HG03354 (cell line): ENCODE results near the gene NDP.
"Not testable (repeated sequence)": the region's sequence is repeated elsewhere in the genome, so short reads cannot be mapped to it uniquely, and the experiment has no call there.

Experiments used
- ATAC-seq: cut with Tn5 transposase; IDR thresholded peaks from one replicate; pipeline ENCODE4 v1.9.1; 2021; ENCODE audit warnings: mild to moderate bottlenecking; ENCODE audit not compliant: unreplicated experiment, poor library complexity, severe bottlenecking

The NDP gene

DNA sequence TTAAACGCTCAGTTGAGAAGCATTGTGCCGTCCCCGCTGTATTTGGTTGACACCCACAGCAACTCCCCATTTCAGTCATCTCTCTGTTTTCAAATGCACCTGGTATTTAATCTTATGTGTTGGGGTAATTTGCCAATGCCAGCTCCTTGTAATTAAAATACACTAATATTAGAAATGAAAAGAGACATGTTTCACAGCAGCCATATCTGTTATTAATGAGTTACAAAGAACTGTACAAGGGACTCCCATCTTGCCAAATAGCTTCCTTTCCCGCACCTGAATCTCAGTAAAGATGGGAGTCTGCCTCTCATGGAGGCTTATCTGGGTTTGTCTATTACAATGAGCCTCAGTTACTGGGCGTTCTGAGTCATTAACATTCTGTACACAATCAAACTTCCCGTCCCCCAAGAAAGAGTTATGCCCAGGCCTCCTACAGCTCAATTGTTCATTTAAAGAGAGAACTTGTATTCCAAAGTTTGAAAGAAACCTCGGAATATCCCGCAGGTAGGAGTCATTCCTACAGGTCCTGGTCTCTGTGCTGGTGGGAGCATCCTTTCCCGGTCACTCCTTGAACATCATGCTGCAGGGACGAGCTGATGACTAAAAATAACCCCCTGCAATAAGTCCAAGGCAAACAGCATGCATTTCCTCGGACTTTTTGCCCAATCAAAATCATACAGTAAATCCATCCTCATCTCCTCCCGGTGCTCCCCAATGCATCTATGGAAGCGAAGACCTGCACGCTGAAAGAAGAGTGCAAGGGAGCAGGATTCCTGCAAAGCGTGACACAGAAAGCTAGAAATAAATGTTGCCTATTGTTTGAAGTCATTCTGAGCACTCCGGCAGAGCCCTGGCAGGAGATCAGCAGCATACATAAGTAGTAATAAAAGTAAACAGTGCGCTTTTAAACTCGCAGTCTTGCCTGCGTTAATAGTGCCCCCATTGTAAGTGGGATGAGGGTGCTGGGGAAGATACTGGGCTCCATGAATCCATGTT lies 926 bp downstream of the NDP start:
- no peak for ATAC-seq

DNA sequence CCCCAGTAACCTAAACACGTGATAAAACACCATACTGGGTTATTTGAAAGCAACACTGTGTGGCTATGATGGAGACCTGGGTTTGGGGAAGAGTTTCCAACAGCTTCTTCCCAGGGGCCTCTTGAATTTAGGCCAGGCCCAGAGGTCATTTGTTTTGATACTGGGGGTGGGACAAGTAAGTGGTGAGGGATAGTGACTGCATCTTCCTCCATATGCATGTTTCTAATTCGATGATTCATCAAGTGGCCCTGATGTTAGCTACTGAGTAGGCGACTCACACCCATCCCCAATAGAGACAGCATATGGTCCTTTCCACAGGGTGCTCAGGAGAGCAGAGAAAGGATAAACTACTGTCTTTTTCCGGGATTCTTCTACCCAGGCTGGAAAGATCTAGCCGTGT lies 2.7 kb downstream of the NDP start:
- no peak for ATAC-seq

DNA sequence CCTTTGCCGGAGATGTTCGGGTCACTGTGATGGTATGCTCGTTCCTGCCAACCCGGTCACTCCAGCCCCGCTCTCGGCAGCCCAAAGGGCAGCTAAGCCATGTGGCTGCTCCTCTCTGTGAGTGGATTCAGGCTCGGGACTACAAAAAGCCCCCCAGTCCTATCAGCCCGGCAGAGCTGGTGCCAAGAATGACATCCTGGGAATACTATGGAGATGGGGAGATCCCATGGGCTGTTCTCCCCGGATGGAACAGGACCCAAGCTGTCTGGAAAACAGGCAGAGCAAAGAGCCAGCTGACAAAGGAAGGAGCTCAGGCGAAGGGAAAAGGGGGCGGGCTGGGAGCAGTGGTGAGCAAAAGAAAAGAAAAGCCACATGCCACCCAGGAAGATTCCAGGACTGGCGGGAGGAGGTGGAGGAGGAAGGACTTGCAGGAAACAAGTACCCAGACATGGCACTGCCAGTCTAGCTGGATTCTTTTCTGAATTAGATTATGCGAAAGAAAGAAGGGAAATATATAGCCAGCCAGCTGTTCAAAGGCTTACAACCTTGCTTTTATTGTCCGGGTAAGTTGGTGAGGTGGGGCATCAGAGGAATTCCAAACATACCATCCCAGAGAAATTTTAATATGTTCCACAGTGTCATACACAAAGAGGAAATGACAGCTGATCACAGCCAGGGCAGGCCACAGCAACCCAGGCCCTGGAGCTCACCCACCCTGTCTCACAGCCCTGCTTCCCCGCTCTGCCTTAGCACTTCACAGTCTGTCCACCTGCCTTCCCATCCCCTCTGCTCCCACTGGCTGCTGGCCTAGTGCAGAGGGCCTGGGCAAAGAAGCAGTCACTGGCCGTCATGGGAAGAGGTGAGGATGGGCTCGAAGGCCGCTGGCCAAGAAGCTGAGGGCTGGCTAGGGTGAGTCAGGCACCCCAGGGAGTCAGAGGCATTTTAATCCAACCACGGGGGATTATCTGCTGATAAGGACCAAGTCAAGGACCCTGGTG lies 3.4 kb downstream of the NDP start:
- ATAC-seq = no peak

DNA sequence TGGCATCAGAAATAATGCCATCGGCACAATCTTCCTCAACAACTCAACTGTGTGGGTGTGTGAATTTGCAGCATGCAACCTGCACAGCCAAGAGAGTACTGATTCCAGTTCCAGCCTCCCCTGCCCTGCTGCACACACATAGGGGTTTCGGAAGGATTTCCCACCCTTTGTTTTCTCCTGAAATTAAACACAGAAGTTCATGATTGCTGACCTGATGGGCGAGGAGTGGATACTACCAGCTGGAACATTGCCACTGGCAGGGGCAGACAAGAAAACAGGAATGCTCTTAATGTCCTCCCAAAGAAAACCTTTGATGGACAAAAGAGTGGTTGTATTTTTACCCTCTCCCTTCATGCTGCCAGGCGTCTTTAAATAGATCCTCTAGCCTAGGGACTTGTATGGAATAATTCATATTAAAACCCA lies 4.8 kb downstream of the NDP start:
- no peak for ATAC-seq

DNA sequence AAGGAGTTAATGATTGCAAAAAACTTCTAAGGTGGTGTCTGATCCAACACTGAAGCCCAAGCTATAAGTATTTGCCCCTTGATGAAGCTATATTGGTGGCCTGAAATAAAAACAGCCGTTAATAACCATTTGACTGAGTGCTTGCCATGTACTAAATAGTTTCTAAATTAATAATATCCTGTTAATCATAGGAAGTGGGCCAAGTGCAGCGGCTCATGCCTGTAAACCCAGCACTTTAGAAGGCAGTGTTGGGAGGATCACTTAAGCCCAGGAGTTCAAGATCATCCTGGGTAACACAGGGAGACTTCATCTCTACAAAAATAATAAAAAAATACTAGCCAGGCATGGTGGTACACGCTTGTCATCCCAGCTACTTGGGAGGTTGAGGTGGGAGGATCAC lies 8.3 kb downstream of the NDP start:
- no peak for ATAC-seq

DNA sequence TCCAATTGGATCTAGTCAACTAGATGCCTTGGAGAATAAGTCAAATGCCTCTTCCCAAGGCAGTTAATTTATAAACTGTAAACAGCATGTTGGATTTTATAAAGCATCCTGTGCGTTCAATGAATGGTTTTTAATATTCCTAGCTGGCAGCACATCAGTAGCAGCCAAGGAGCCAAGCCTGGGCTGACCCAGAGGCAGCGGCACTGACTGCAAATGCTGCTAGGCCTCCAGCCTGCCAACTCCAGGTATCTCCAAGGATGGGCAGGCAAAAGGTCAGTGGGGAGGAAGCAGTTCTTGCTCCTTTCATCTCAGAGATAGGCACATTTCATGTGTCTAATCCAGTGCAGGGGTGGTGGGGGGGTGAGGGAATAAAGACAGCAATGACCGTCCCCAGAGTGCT lies 9.5 kb downstream of the NDP start:
- ATAC-seq = no peak

DNA sequence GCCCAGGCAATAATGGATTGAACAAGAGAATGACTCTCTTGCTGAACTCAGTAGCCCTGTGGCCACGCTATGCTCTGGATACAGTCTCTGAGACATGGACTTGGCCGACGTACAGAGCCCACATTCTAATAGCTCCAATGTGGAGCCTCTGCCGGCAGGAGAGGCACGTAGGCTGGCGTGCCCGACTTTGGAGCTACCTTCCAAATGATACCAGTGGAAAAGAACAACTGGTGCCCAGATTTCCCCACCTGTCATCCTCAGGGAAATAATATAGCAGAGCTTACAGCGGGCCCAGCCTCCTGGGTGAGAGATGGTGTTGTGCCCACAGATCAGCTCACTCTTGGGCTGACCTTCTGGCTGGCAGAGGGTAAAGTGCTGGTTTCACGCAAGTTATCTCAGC lies 10.6 kb downstream of the NDP start:
- no peak for ATAC-seq

DNA sequence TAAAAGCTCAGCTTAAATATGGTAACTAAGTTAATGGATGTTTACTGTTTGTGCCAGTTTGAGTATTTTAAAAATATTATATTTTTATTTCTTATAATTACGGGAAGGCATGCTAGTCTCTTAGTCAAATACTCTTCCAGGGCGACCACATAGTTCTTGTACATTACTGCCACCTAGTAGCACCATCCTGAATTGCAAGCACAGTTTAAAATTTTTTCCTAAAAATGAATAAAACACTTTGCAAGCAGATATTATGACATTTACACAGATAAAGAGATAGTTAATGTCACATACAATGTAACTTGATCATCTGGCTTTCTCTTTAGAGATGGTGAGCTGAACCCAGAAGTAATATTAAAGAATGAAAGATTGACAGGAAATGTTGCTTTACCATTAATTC lies 11.5 kb downstream of the NDP start:
- no peak for ATAC-seq

DNA sequence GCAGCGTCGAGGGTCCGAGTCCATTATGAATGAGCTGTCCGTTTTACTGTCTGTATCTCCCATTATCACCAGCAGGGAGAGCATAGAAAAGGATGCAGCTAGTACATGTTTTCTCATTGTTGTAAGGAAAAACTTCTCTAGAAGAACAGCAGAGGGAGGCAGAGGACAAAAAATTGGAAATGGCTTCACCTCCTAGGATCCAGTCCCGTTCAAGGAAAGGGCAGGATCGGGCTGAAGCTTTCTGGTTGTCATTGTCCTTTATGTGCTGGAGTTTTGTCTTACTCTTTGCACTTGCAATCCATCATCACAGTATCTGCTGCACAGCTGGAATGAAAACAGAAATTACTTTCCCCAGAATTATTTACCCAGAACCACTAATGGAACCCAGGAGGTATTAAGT lies 14.7 kb downstream of the NDP start:
- peak; percentile 78 for ATAC-seq

DNA sequence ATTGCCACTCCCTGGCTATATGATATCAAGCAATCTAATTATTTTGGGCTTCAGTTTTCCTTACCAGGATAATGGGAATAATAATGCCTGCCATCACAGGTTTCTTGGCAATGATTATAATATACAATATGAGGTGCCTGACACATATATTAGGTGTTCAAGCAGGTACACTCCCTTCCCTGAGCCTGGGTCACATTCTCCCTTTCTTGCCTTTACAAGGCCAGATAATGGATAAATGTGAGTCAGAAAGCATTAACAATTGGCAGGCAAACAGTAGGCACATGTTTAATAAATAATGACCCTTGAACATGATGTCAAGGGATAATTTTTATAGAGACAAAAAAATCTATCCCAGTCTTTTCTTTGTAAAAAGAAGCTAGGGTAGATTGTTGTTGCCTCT lies 17.2 kb downstream of the NDP start:
- no peak for ATAC-seq

DNA sequence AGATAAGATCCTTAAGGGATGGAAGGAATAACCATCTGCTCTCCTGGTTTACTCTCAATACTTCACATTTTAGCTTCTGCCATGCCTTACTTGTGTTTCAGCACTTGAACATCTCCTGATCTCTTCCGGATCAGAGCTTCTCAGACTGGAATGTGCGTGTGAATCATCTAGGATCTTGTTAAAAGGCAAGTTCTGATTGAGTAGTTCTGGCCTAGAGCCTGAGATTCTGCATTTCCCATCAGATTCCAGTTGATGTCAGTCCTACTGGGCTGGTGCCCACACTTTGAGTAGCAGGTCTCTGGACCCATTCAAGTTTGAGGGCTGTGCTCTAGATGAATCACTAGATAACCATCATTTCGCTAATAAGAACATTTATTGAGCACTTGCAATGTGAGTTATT lies 20.0 kb downstream of the NDP start:
- no peak for ATAC-seq

DNA sequence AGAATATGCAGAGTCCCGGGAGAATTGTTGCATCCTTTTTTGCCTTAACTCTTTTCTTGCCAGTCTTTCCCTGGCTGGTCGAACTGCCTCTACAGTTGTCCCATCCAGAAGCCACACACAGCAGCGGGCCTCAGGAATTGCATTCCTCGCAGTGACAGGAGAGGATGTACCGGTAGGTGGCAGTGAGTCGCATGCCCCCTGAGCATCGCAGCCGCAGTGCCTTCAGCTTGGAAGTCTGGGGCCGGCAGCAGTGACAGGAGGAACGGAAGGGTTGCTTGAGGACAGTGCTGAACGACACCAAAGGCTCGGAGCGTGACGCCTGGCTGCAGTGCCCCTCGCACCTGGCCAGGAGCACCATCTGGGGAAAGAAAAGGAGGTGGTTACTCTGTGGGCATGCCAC lies 23.5 kb downstream of the NDP start:
- no peak for ATAC-seq

DNA sequence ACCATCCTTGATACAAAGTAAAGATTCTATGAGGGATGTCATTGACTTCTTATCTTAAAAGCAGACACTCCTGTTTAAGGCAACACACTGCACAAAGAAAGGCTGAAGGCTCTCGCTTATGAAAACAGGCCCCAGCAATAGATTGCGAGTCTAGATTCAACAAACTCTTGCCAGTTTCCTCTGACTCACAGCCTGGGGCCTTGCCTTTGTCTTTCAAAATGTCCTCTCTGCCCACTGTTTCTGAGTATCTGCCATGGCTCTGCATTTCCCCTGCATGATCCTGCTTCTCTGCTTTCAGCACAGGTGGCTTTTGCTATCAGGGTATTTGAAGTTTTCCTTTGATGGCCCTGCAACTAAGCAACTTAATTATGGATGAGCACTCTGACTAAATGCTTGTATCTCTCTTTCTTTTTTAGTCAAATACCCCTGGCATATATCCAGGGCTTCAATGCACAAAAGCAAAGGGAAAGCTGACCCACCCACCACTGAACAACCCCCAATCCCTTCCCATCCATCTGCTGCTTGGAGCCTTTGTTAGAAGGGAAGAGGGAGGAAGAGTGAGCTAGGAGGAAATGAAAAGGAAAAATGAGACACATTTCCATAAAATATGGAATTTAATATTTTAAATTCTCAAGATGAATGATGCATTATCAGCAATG lies 32.2 kb downstream of the NDP start:
- ATAC-seq = no peak

DNA sequence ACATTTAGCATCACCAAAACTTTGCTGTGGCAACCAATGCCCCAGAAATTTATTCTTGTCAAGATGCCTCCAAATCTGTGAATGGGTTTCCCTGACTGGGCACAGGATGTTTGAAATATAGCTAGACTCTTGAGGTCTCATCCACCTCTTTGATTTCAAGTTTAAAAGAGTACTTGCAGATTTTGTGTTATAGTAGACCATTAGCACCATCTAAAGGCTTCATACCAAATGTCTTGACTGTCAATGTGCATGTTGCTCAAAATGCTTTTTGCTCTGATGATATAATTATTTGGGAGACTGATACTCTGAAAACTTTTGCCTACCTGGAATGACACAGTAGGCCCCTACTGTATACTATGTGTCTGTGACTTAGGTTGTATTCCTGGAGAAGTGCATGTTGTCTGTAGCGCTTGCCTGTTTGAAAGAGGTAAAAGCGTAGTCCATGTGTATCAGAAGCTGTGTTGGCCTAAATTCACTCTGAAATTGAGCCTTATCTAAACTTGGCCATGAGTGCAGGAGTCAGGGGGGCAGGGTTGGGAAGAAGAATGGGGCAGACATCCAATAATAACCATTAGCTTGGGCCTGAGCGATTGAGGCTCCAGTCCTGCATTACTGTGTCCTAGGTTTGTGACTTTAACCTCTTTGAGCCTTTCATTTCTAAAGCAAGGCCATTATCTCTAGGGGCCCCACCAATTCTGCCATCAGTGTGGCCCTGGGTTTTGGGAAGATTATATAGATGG lies 33.8 kb downstream of the NDP start:
- no peak for ATAC-seq

DNA sequence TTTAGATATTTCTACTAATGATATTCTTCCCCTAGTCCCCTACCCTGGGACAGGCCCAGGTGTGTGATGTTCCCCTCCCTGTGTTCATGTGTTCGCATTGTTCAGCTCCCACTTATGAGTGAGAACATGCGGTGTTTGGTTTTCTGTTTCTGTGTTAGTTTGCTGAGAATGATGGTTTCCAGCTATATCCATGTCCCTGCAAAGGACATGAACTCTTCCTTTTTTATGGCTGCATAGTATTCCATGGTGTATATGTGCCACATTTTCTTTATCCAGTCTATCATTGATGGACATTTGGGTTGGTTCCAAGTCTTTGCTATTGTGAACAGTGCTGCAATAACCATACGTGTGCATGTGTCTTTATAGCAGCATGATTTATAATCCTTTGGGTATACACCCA lies 51.2 kb downstream of the NDP start:
- ATAC-seq = not testable (repeated sequence)

DNA sequence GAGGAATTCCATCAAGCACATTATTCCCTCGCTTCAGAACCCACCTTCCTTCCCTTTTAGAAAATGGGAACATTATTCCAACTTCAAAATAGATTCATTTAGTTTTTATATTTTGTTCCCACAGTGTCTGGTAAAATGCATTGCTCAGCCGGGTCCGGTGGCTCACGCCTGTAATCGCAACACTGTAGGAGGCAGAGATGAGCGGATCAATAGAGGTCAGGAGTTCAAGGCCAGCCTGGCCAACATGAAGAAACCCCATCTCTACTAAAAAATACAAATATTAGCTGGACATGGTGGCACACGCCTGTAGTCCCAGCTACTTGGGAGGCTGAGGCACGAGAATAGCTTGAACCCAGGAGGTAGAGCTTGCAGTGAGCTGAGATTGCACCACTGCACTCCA lies 62.4 kb downstream of the NDP start:
- not testable (repeated sequence) for ATAC-seq

DNA sequence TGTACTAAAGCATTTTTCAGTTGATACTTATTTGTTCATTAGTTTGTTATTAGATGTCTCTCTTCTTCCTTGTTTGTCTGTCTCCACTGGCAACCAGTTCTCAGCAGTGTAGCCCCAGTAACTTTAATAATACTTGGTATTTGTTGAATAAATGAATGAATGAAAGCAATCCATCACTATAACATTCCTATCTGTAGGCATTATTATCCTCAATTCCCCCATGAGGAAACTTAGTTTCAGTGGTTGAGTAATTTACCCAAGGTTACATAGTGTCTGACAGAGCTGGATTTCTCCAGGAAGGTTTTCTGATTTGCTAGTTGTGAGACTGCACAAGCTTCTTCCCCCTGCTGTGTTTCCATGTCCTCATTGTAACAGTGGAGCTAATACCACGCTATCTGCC lies 63.2 kb downstream of the NDP start:
- ATAC-seq = no peak

DNA sequence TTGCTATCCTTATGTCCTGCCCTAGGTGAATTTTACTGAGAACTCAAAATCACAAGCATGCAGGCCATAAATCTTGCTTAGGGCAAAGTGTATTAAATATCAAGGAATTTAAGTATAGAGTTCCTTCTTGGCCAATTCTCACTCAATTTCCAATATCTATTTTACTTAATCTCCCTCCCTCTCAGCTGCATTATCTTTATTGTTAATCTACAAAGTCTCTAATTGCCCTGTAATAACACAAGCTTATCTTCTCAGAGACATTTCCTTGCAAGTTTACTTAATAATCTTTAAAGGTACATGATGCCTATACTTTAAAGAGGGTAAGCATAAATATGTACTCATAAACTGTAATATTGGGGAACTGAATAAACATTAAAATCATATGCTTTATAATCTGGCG lies 64.0 kb downstream of the NDP start:
- ATAC-seq = no peak
